Tibial artery (tissue), 4 donors: ENCODE measurements around the gene ABHD18.
"Not testable (repeated sequence)": the region's sequence is repeated elsewhere in the genome, so short reads cannot be mapped to it uniquely, and the experiment has no call there.

Experiments used
- DNase-seq, 2 donors: peaks; one replicate each; pipeline ENCODE4 v3.0.0-alpha.2; 2019
- H3K27ac ChIP-seq, 2 donors: fragments of 200-600 bp; sonication (generic) in 1 of 2; 1 replicate in 1 of 2; 2 replicates in 1 of 2; pipeline ENCODE4 v1.5.1; 2018 to 2019; ENCODE audit warnings: mild to moderate bottlenecking in 1 of 2
- H3K27me3 ChIP-seq, 2 donors: fragments of 200-600 bp; sonication (generic) in 1 of 2; one replicate each; pipeline versions ENCODE4 v1.5.1 to v1.6.0; 2016 to 2019
- H3K36me3 ChIP-seq, 3 donors: fragments of 200-600 bp; sonication (generic) in 2 of 3; one replicate each; pipeline ENCODE4 v1.5.1; 2016 to 2019; ENCODE audit warnings: mild to moderate bottlenecking in 2 of 3
- H3K4me1 ChIP-seq, 4 donors: fragments of 200-600 bp; sonication (generic) in 2 of 4; 1 replicate in 3 of 4; 2 replicates in 1 of 4; pipeline ENCODE4 v1.5.1; 2016 to 2019
- H3K4me3 ChIP-seq, 2 donors: fragments of 200-600 bp; sonication (generic) in 1 of 2; 1 replicate in 1 of 2; 2 replicates in 1 of 2; pipeline ENCODE4 v1.5.1; 2018 to 2019; ENCODE audit warnings: mild to moderate bottlenecking in 2 of 2
- H3K9me3 ChIP-seq, 3 donors: fragments of 200-600 bp; sonication (generic) in 1 of 3; one replicate each; pipeline ENCODE4 v1.5.1; 2016 to 2019
- CTCF ChIP-seq, 2 experiments: fragments of 200-600 bp in 1 of 2; fragments of 450-650 bp in 1 of 2; IDR thresholded peaks; one replicate each; pipeline ENCODE4 v1.5.1; 2017 to 2019; ENCODE audit warnings: antibody characterized with exemption in 2 of 2, mild to moderate bottlenecking in 1 of 2, moderate library complexity in 1 of 2
- intact Hi-C: fragments of 100-400 bp; cut with DNase I; formaldehyde crosslinking; loops from one replicate; pipeline ENCODE4 v1.15.0; 2023; ENCODE audit warnings: low total_unique reads

The ABHD18 gene

GRCh38 chr4:127965062-127965802, at the start of gene ABHD18, which contains the start of gene MFSD8:
Gene ABHD18 (plus strand): TSS chr4:127965406. CDS start chr4:127982956, 17,550 bp downstream.
Gene MFSD8 (minus strand): TSS chr4:127965173. CDS start chr4:127965133, 40 bp downstream.
- H3K9me3 ChIP-seq: no peaks in the 10 kb centered on the region
- H3K27ac ChIP-seq: peak within 1 kb of the TSS; percentile 94 to 98
- H3K4me1 ChIP-seq: peaks cover 0 to 26% (median 8%) of the 10 kb centered on the region in 4 donors
- intact Hi-C loops: loop anchor here (5.0 to 10.0 kb wide), 3 partner anchors 97 to 322 kb away; partner anchors contain the start of genes HSPA4L, LARP1B and PGRMC2
- peak; percentile 99 to 100 for DNase-seq
- H3K4me3 ChIP-seq: peak within 1 kb of the TSS; percentile 59 to 90
- H3K36me3 ChIP-seq: no peaks in the 10 kb centered on the region
- peak; percentile 49 to 52 for TF ChIP-seq CTCF (IDR thresholded peaks at IDR 0.05)
- no peaks in the 10 kb centered on the region for H3K27me3 ChIP-seq

- Histone ChIP-seq H3K4me3 (no peak overlapping the region), H3K4me1 (no peaks in the 10 kb centered on the region), H3K27me3 (no peaks in the 10 kb centered on the region), H3K9me3 (no peaks in the 10 kb centered on the region), H3K27ac (no peak overlapping the region), H3K36me3 (peaks cover 27 to 42% (median 41%) of the 10 kb centered on the region in 3 donors)
- no peak for TF ChIP-seq CTCF (IDR thresholded peaks at IDR 0.05)
- no peak for DNase-seq
- intact Hi-C loops: no loop called here
These were observed 48.7 kb upstream of the ABHD18 start for GRCh38 chr4:127916512-127916911.

GRCh38 chr4:127917151-127917550, 48.1 kb upstream of the ABHD18 start:
- intact Hi-C loops: no loop called here
- Histone ChIP-seq H3K9me3 (no peaks in the 10 kb centered on the region), H3K4me1 (no peaks in the 10 kb centered on the region), H3K27me3 (no peaks in the 10 kb centered on the region), H3K4me3 (no peak overlapping the region), H3K36me3 (peaks cover 28 to 45% (median 45%) of the 10 kb centered on the region in 3 donors), H3K27ac (no peak overlapping the region)
- TF ChIP-seq CTCF (IDR thresholded peaks at IDR 0.05): no peak
- DNase-seq: no peak

- Histone ChIP-seq H3K27me3 (no peaks in the 10 kb centered on the region), H3K27ac (no peak overlapping the region), H3K36me3 (peaks cover 28 to 60% (median 48%) of the 10 kb centered on the region in 3 donors), H3K4me3 (no peak overlapping the region), H3K4me1 (no peaks in the 10 kb centered on the region), H3K9me3 (no peaks in the 10 kb centered on the region)
- no peak for DNase-seq
- intact Hi-C loops: no loop called here
- TF ChIP-seq CTCF (IDR thresholded peaks at IDR 0.05): no peak
These were observed 44.7 kb upstream of the ABHD18 start for GRCh38 chr4:127920521-127920920.

- Histone ChIP-seq H3K4me3 (no peak overlapping the region), H3K27ac (no peak overlapping the region), H3K4me1 (no peaks in the 10 kb centered on the region), H3K9me3 (no peaks in the 10 kb centered on the region), H3K36me3 (peaks cover 37 to 59% (median 52%) of the 10 kb centered on the region in 3 donors), H3K27me3 (no peaks in the 10 kb centered on the region)
- TF ChIP-seq CTCF (IDR thresholded peaks at IDR 0.05): no peak
- intact Hi-C loops: no loop called here
- DNase-seq: no peak
These were observed 43.0 kb upstream of the ABHD18 start for GRCh38 chr4:127922226-127922625.

GRCh38 chr4:127925720-127926119, 39.5 kb upstream of the ABHD18 start:
- peaks cover 40 to 53% (median 49%) of the 10 kb centered on the region in 3 donors for H3K36me3 ChIP-seq
- H3K4me1 ChIP-seq, H3K4me3 ChIP-seq, intact Hi-C loops, DNase-seq, H3K27ac ChIP-seq, H3K27me3 ChIP-seq, H3K9me3 ChIP-seq: not testable (repeated sequence)
